HG03045 (cell line): Measurements from ENCODE around the gene DOC2A.

Experiments
- ATAC-seq: cut with Tn5 transposase; IDR thresholded peaks from one replicate; pipeline ENCODE4 v1.9.1; 2021; ENCODE audit warnings: mild to moderate bottlenecking, moderate library complexity; ENCODE audit not compliant: unreplicated experiment

Gene DOC2A

GRCh38 chr16:30005341-30006094 lies 5.3 kb downstream of the DOC2A start:
- ATAC-seq = no peak

- no peak for ATAC-seq
Measured at GRCh38 chr16:30004811-30005242, 6.0 kb downstream of the DOC2A start.

- no peak for ATAC-seq
Measured at GRCh38 chr16:30004424-30004776, 6.4 kb downstream of the DOC2A start.

- no peak for ATAC-seq
Measured at GRCh38 chr16:30003670-30004423, 7.0 kb downstream of the DOC2A start.

DNA sequence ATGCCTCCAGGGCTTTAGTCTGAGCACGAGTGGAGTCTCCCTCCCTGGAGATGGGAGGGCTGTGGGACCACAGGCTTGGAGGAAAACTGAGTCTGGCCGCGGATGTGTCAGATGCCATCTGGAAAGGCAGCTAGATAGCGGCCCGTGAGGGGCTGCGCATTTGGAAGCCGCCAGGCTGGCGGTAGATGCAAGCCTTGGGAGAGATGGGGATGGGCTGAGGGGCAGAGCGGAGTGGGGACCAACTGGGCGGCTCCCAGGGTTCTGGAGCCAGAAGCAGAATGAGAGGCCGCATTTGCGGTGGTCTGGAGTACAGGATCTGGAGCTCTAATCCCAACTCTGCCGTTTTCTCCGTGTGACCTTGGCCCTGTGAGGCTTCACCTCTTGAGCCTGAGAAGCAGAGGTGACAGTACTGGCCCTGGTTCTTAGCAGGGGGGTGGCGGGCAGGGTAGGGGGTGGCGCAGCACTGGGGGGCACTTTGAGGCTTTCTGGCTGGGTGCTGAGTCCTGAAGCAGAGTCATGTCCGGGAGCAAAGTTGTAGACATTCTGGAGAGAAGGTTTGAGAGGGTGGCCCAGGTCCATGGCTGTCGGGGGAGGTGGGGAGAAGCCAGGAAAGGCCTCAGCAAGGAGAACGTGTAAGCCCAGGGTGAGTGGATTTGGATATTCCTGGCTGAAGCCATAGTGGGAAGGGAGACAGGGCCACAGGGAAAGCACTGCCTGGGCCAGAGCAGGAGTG lies 8.0 kb downstream of the DOC2A start:
- ATAC-seq = no peak

DNA sequence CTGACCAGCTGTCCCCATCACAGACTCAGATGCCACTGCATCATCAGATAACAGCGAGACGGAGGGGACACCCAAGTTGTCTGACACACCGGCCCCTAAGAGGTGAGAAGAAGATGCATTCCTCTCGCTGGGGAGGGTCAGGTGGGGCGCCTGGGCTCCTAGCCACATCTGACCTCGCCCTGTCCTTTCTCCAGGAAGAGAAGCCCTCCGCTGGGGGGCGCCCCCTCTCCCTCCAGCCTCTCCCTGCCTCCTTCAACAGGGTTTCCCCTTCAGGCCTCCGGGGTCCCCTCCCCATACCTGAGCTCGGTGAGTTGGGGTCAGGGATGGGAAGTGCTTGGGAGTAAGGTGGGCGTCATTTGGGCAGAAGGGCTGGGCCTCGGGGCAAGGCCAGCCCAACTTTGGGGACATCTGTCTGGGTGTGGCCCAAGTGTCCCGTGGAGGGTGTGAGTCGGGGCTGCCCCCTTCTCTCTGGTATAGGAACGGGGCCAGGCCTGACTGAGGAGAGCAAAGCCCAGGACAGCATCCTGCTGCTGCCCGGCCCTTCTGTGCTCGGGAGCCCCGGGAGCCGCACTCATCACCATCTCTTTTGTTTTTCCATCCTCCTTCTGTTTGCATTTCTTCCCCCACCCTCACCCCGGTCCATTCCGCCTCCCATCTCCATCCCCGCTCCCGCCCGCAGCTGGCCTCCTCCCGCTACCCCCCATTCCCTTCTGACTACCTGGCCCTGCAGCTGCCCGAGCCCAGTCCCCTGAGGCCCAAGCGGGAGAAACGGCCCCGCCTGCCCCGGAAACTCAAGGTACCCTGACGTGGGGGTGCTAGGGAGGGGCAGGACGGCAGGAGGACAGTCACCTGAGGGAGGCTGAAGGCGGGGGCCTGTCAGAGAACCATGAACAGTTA lies 9.8 kb downstream of the DOC2A start:
- ATAC-seq = no peak

DNA sequence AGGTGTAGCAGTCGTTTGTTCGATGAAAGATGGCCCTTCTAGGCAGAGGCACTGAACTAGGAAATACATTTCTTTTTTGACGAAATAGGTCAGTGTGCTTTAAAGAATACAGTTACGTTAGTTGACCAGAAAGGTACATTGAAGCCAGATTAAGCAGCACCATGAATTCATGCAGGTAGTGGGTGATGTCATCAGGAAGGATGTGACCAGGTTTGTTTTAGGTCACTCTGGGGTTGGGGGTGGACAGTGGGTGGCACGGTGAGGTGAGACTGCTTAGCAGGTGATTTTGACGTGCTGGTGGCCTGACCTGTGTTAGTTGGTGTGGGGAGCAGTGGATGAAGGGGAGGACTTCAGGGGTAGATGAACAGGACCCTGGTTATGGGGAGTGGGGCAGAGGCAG lies 11.2 kb downstream of the DOC2A start:
- ATAC-seq = no peak

GRCh38 chr16:29996766-29997250 lies 14.0 kb downstream of the DOC2A start:
- ATAC-seq = no peak

- ATAC-seq = peak; percentile 91
Measured at GRCh38 chr16:29995911-29996765, 14.7 kb downstream of the DOC2A start, which contains the start of gene INO80E. Gene INO80E, plus strand, starts transcription at chr16:29996241. Its CDS starts 70 bp downstream, at chr16:29996311.

DNA sequence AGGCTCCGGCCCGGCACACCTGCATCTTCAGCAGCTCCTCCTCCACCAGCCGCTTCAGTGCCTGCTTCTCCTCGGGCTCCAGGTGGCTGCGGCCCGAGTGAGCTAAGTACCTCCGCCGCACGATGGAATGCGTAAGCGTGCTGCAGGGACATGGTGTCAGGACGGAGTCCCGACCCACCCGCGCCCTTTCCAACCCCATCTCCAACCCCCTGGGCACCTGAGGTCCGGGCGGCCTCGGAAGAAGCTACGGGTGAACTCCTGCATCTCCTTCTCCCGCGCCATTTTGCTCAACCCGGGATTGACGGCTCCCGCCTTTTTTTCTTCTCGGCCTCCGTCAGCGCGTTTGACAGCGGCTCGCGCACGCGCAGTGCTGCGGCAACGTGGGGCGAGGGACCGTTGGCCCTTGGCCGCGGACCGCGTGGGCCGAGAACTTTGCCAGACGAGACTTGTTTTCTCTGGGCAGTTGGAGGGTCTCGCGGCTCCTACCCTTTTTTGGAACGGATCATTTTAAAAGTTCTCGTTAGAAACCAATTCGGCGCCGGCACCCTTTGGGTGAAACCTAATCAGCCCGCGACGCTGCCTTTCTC lies 15.4 kb downstream of the DOC2A start, which contains the start of gene HIRIP3:
HIRIP3 (minus strand) TSS at position 294 of the 587 bp plus-strand sequence; CDS start at position 282, 12 bp downstream.
- peak; percentile 45 for ATAC-seq

DNA sequence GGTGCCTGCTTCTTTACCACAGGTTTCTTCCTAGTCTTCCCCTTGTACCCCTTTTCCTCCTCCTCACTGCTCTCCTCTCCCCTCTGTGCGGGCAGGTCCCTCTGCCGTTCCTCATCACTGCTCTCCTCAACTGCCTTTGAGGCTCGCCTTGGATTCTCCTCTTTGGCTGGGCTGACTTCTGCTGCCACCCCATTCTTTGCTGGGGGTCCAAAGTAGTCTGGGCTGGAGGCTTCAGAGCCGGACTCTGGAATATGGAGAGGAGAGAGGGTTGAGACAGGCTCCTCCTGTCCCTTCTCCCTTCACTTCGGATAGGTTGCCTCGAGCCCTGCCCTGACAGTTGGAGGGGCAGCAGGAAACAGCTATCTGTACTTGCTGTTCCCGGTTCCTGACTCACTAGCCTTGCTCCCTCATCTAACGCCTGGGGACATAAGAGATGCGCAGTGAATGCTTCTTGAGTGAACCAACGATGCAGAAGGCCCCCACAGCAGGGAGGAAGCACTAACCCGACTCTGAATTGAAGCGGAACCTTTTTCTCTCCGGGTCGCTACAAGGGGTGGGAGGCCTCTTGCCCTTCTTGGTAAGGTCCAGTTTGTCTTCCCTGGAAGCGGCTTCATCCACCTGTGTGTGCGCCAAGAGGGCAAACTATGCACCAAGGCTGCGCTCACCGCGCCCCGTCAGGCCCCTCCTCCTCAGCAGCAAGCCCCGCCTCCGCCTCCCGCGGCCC lies 16.1 kb downstream of the DOC2A start:
- ATAC-seq = peak; percentile 33

GRCh38 chr16:29993903-29994599 lies 16.8 kb downstream of the DOC2A start:
- no peak for ATAC-seq

- no peak for ATAC-seq
Measured at GRCh38 chr16:29993191-29993902, 17.5 kb downstream of the DOC2A start.

DNA sequence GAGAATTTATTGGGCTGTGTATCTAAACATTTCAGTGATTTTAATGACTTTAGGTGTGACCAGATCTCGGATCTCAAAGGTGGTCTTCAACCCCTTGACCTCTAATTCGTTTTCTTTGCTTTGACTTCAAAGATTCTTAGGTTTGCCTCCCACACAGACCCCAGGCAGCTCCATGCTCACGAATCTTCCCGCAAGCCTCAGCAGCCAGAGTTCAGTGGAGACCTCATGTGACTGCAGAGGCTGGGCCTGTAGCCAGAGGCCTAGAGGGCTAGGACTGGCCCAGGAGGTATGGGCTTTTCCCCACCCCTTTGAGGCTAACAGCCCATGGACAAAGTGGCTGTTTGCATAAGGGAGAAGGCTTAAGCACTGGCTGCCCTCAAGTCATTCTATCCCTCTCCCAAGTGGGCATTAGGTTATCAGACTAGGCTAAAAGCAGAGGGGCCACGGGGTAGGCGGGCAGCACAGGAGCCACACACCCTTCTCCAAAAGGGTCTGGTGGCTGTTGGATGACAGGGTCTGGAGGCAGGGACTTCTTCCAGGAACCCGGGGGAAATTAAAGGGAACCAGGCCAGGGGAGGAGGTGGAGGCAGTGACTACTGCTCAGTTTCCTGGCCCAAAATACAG lies 18.4 kb downstream of the DOC2A start:
- no peak for ATAC-seq

- no peak for ATAC-seq
Measured at GRCh38 chr16:29991571-29991904, 19.3 kb downstream of the DOC2A start.

GRCh38 chr16:29990883-29991570 lies 19.8 kb downstream of the DOC2A start:
- ATAC-seq = no peak
